B cell (primary cell): ENCODE data around the gene MGMT. TPM values are rescaled to one million over a fixed set of nuclear protein-coding genes. Genes with fewer than 3 reads are reported as not detected.

Experiments used
- ATAC-seq: fragments of 200-7000 bp; cut with Tn5 transposase; one replicate; pipeline ENCODE4 v1.10.0; 2021; ENCODE audit warnings: low read depth, mild to moderate bottlenecking, moderate number of reproducible peaks, moderate library complexity
- CTCF ChIA-PET: fragments of 350-600 bp; sonication (Branson Sonifier 250); formaldehyde crosslinking; loops from one replicate; lab custom pipeline; 2021; ENCODE audit warnings: antibody characterized with exemption, inconsistent platforms; lab: Charles Lee
- POLR2A ChIA-PET: fragments of 350-600 bp; sonication (Branson Sonifier 250); formaldehyde crosslinking; loops from one replicate; lab custom pipeline; 2021; ENCODE audit warnings: antibody characterized with exemption; lab: Charles Lee
- DNase-seq: peaks from one replicate; pipeline ENCODE4 v3.0.0; 2013
- H2AFZ ChIP-seq: 2 replicates; pipeline ENCODE4 v1.6.1; 2012; ENCODE audit warnings: mild to moderate bottlenecking, low read depth, low read length; ENCODE audit not compliant: insufficient read depth, poor library complexity, severe bottlenecking
- H3K27ac ChIP-seq, 2 donors: 1 replicate in 1 of 2; 2 replicates in 1 of 2; pipeline ENCODE4 v1.5.1; 2012 to 2013; ENCODE audit warnings: low read length in 2 of 2, mild to moderate bottlenecking in 2 of 2, moderate library complexity in 1 of 2
- H3K27me3 ChIP-seq, 4 experiments: fragments of 200-600 bp in 1 of 4; sonication (generic) in 1 of 4; replicated peaks in 1 of 4; 1 replicate in 2 of 4; 2 replicates in 2 of 4; pipeline versions ENCODE4 v1.6.1 to v1.7.0; 2013 to 2016; ENCODE audit warnings: low read length in 3 of 4, mild to moderate bottlenecking in 2 of 4, mixed read lengths in 1 of 4, moderate library complexity in 1 of 4; ENCODE audit not compliant: insufficient read depth in 4 of 4, control insufficient read depth in 3 of 4; ENCODE audit errors: control extremely low read depth in 1 of 4
- H3K36me3 ChIP-seq, 2 experiments: replicated peaks in 1 of 2; 1 replicate in 1 of 2; 2 replicates in 1 of 2; pipeline versions ENCODE4 v1.6.1 to v1.7.1; 2013; ENCODE audit warnings: low read length in 1 of 2; ENCODE audit not compliant: insufficient read depth in 2 of 2, control insufficient read depth in 1 of 2; ENCODE audit errors: control extremely low read depth in 1 of 2, extremely low read depth in 1 of 2
- H3K4me1 ChIP-seq, 2 donors: fragments of 200-600 bp in 1 of 2; sonication (generic) in 1 of 2; 1 replicate in 1 of 2; 2 replicates in 1 of 2; pipeline versions ENCODE4 v1.5.1 to v1.6.1; 2013 to 2017; ENCODE audit warnings: low read length in 2 of 2; ENCODE audit not compliant: control insufficient read depth in 2 of 2, insufficient read depth in 2 of 2
- H3K4me2 ChIP-seq: replicated peaks from 2 replicates; pipeline ENCODE3; 2012; ENCODE audit warnings: mild to moderate bottlenecking, low read depth, low read length; ENCODE audit not compliant: poor library complexity, severe bottlenecking
- H3K4me3 ChIP-seq, 5 experiments: fragments of 200-600 bp in 1 of 5; sonication (generic) in 1 of 5; 1 replicate in 3 of 5; 2 replicates in 2 of 5; pipeline versions ENCODE4 v1.5.1 to v1.7.0; 2011 to 2016; ENCODE audit warnings: low read length in 4 of 5, mild to moderate bottlenecking in 4 of 5, low read depth in 2 of 5, control low read depth in 1 of 5, moderate library complexity in 1 of 5; ENCODE audit not compliant: insufficient read depth in 1 of 5; ENCODE audit errors: control extremely low read depth in 1 of 5, extremely low read depth in 1 of 5
- H3K79me2 ChIP-seq: fragments of 200-600 bp; sonication (generic); one replicate; pipeline ENCODE4 v1.6.0; 2016; ENCODE audit warnings: low read length; ENCODE audit not compliant: control insufficient read depth, insufficient read depth
- H3K9ac ChIP-seq: fragments of 200-600 bp; sonication (generic); 2 replicates; pipeline ENCODE4 v1.6.1; 2017; ENCODE audit warnings: mild to moderate bottlenecking, low read length, moderate library complexity
- H3K9me3 ChIP-seq, 3 donors: one replicate each; pipeline versions ENCODE4 v1.6.1 to v1.7.1; 2013; ENCODE audit warnings: low read length in 2 of 3; ENCODE audit not compliant: control insufficient read depth in 2 of 3, insufficient read depth in 1 of 3; ENCODE audit errors: control extremely low read depth in 1 of 3
- H4K20me1 ChIP-seq: 2 replicates; pipeline ENCODE4 v1.6.0; 2012; ENCODE audit warnings: mild to moderate bottlenecking, low read length; ENCODE audit not compliant: insufficient read depth, control insufficient read depth, poor library complexity, severe bottlenecking
- H3K27ac Mint-ChIP-seq: one replicate; pipeline ENCODE4 v1.8.0; 2021; ENCODE audit warnings: mixed read lengths
- H3K27me3 Mint-ChIP-seq: one replicate; pipeline ENCODE4 v1.8.0; 2021; ENCODE audit warnings: mixed read lengths
- H3K4me1 Mint-ChIP-seq: one replicate; pipeline ENCODE4 v1.8.0; 2021; ENCODE audit warnings: mixed read lengths
- H3K4me3 Mint-ChIP-seq: one replicate; pipeline ENCODE4 v1.8.0; 2021; ENCODE audit warnings: mixed read lengths
- H3K9me3 Mint-ChIP-seq: one replicate; pipeline ENCODE4 v1.8.0; 2022; ENCODE audit warnings: mixed read lengths; ENCODE audit not compliant: insufficient read depth
- CTCF ChIP-seq: fragments of 200-600 bp; IDR thresholded peaks from one replicate; pipeline ENCODE4 v1.8.0; 2022; ENCODE audit warnings: antibody characterized with exemption, mild to moderate bottlenecking
- EZH2 ChIP-seq: IDR thresholded peaks from 2 replicates; pipeline ENCODE4 v1.6.1; 2012; ENCODE audit warnings: borderline replicate concordance, low read depth, mild to moderate bottlenecking, moderate library complexity, low read length; ENCODE audit not compliant: insufficient read depth, poor library complexity, severe bottlenecking
- WGBS: methylation state at CpG from one replicate; pipeline ENCODE4 v1.1.5; 2013; ENCODE audit warnings: missing lambda C conversion rate; ENCODE audit not compliant: insufficient coverage; 5-methylcytosine and 5-hydroxymethylcytosine counted together
- intact Hi-C: fragments of 100-400 bp; cut with micrococcal nuclease; formaldehyde crosslinking; loops from one replicate; pipeline ENCODE4 v1.10.0; 2022
- polyA plus RNA-seq: library from polyadenylated mRNA; depleted of rRNA; stranded (reverse); fragments of >200 nt; gene quantifications from 2 replicates; pipeline ENCODE4 v1.2.3, GENCODE V29; 2012
- total RNA-seq, 2 donors: library from RNA; stranded (reverse); fragments of 120-200 nt in 1 of 2; gene quantifications; 1 replicate in 1 of 2; 2 replicates in 1 of 2; pipeline versions ENCODE4 v1.2.3 to v1.2.4, GENCODE V29; 2013 to 2022

MGMT gene
- total and polyA plus RNA-seq, 2 donors (not counting 1 experiment from before 2014, with no cell fraction given) = 16.6 to 87.7 TPM

- Mint-ChIP-seq H3K4me1 (peaks cover 5% of the 10 kb centered on the region), H3K27me3 (no peaks in the 10 kb centered on the region), H3K27ac (no peak overlapping the region), H3K9me3 (no peaks in the 10 kb centered on the region), H3K4me3 (no peak overlapping the region)
- 93% methylated on average over 10 of the region's 11 CpGs for WGBS
- H3K4me3 ChIP-seq = no peak overlapping the region
- H4K20me1 ChIP-seq = peaks cover 13% of the 10 kb centered on the region
- POLR2A ChIA-PET = no interaction called here
- peaks cover 59% of the 10 kb centered on the region for H3K79me2 ChIP-seq
- H3K4me1 ChIP-seq = no peaks in the 10 kb centered on the region
- H3K36me3 ChIP-seq = peaks cover 0 to 4% of the 10 kb centered on the region in 2 experiments
- H3K9me3 ChIP-seq = peaks cover 0 to 16% (median 2%) of the 10 kb centered on the region in 3 donors
- H3K27me3 ChIP-seq = no peaks in the 10 kb centered on the region
- H3K9ac ChIP-seq = no peak overlapping the region
- DNase-seq (no peak), ATAC-seq (no peak)
- H2AFZ ChIP-seq = no peak overlapping the region
- intact Hi-C loops = no loop called here
- no peak overlapping the region for H3K27ac ChIP-seq
- CTCF ChIA-PET = no interaction called here
- H3K4me2 ChIP-seq = no peak overlapping the region
- TF ChIP-seq CTCF (no peak), EZH2 (no peak)
Observed at GRCh38 chr10:129523723-129524316, 56.8 kb downstream of the MGMT start.

GRCh38 chr10:129524936-129525335 lies 57.9 kb downstream of the MGMT start:
- Histone ChIP-seq H3K27ac (no peak overlapping the region), H3K9me3 (peaks cover 0 to 16% (median 2%) of the 10 kb centered on the region in 3 donors), H4K20me1 (peaks cover 14% of the 10 kb centered on the region), H3K79me2 (peaks cover 56% of the 10 kb centered on the region), H2AFZ (no peak overlapping the region), H3K27me3 (no peaks in the 10 kb centered on the region), H3K4me2 (no peak overlapping the region), H3K4me3 (no peak overlapping the region), H3K4me1 (no peaks in the 10 kb centered on the region), H3K36me3 (peaks cover 0 to 4% of the 10 kb centered on the region in 2 experiments), H3K9ac (no peak overlapping the region)
- H3K4me3 Mint-ChIP-seq = no peak overlapping the region
- 100% methylated on average over 1 of the region's 3 CpGs for WGBS
- H3K9me3 Mint-ChIP-seq = no peaks in the 10 kb centered on the region
- no peak overlapping the region for H3K27ac Mint-ChIP-seq
- H3K27me3 Mint-ChIP-seq = no peaks in the 10 kb centered on the region
- intact Hi-C loops = no loop called here
- CTCF ChIA-PET = no interaction called here
- DNase-seq = no peak
- POLR2A ChIA-PET = no interaction called here
- no peak for ATAC-seq
- TF ChIP-seq CTCF = no peak
- TF ChIP-seq EZH2 = no peak
- peaks cover 5% of the 10 kb centered on the region for H3K4me1 Mint-ChIP-seq
